Measurements from ENCODE around the gene PLEKHM2. TPM values are rescaled to one million over a fixed set of nuclear protein-coding genes. Genes with fewer than 3 reads are reported as not detected.
"Not testable (repeated sequence)": the region's sequence is repeated elsewhere in the genome, so short reads cannot be mapped to it uniquely, and the experiment has no call there.

PLEKHM2 gene
- total RNA-seq, 1 donor, result 132 TPM

DNA sequence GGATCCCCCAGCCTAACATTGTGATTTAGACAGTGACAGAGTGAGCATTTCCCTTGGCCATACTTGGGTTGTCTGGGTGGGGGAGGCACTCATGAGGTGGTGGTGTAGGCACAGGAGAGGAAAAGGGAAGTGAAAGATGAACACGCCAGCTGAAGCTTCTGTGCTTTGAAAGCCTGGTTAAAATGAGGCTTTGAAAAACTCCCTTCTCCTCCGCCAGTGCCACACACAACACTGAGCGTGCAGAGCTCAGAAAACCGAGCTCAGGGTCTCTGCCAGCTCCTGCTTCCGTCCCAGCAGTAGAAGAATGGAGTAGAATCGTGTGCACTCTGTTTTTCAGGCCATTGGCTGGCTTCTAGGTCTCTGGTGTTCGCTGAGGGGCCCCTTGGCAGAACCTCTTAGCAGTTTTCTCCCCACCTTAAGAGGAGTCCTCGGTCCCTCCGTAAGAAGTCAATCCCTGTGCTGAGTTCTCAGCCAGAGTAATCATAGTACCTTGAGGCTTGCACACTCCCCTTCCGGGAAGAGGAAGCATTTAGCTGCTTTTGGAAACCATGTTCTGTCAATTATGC lies 12.9 kb downstream of the PLEKHM2 start:
- peaks cover 15% of the 10 kb centered on the region for H3K4me1 ChIP-seq (ENCODE audit: insufficient read depth, low read length)
- no peaks in the 10 kb centered on the region for H3K27me3 ChIP-seq (ENCODE audit: insufficient read depth, low read length)
- peaks cover 94% of the 10 kb centered on the region for H3K79me2 ChIP-seq (ENCODE audit: insufficient read depth, low read length)
- H3K27ac ChIP-seq (ENCODE audit: low read depth, low read length), result no peak overlapping the region
- peaks cover 7% of the 10 kb centered on the region for H3K36me3 ChIP-seq (ENCODE audit: insufficient read depth, low read length)
- no peak overlapping the region for H3K4me2 ChIP-seq (ENCODE audit: insufficient read depth, low read length)
- no peak overlapping the region for H2AFZ ChIP-seq (ENCODE audit: low read length)
- H4K20me1 ChIP-seq (ENCODE audit: insufficient read depth, low read length), result peaks cover 28% of the 10 kb centered on the region
- TF ChIP-seq, protein P1, sequence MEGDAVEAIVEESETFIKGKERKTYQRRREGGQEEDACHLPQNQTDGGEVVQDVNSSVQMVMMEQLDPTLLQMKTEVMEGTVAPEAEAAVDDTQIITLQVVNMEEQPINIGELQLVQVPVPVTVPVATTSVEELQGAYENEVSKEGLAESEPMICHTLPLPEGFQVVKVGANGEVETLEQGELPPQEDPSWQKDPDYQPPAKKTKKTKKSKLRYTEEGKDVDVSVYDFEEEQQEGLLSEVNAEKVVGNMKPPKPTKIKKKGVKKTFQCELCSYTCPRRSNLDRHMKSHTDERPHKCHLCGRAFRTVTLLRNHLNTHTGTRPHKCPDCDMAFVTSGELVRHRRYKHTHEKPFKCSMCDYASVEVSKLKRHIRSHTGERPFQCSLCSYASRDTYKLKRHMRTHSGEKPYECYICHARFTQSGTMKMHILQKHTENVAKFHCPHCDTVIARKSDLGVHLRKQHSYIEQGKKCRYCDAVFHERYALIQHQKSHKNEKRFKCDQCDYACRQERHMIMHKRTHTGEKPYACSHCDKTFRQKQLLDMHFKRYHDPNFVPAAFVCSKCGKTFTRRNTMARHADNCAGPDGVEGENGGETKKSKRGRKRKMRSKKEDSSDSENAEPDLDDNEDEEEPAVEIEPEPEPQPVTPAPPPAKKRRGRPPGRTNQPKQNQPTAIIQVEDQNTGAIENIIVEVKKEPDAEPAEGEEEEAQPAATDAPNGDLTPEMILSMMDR (IDR thresholded peaks at IDR 0.05; ENCODE audit: extremely low read depth, low read depth, low read length), result no peak
- peak; percentile 70 for DNase-seq (ENCODE audit: insufficient read length, low spot score, missing footprints)
- H3K9me3 ChIP-seq (ENCODE audit: low read depth, low read length), result no peaks in the 10 kb centered on the region
- no peak overlapping the region for H3K4me3 ChIP-seq (ENCODE audit: insufficient read depth, low read length)

DNA sequence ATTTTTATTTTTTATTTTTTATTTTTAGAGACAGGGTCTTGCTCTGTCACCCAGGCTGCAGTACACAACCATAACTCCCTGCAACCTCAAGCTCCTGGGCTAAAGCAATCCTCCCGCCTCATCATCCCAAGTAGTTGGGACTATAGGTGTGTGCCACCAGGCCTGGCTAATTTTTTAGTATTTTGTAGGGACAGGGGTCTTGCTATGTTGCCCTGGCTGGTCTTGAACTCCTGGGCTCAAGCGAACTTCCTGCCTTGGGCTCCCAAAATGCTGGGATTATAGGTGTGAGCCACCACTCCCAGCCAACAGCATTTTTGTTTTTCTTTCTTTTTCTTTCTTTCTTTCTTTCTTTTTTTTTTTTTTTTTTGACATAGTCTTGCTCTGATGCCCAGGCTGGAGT lies 14.1 kb downstream of the PLEKHM2 start:
- H4K20me1 ChIP-seq (ENCODE audit: insufficient read depth, low read length), result peaks cover 24% of the 10 kb centered on the region
- H3K9me3 ChIP-seq (ENCODE audit: low read depth, low read length), result no peaks in the 10 kb centered on the region
- no peaks in the 10 kb centered on the region for H3K27me3 ChIP-seq (ENCODE audit: insufficient read depth, low read length)
- peaks cover 7% of the 10 kb centered on the region for H3K36me3 ChIP-seq (ENCODE audit: insufficient read depth, low read length)
- H3K4me1 ChIP-seq (ENCODE audit: insufficient read depth, low read length), result peaks cover 16% of the 10 kb centered on the region
- no peak overlapping the region for H3K4me2 ChIP-seq (ENCODE audit: insufficient read depth, low read length)
- no peak overlapping the region for H3K27ac ChIP-seq (ENCODE audit: low read depth, low read length)
- H2AFZ ChIP-seq (ENCODE audit: low read length), result no peak overlapping the region
- H3K4me3 ChIP-seq (ENCODE audit: insufficient read depth, low read length), result no peak overlapping the region
- H3K79me2 ChIP-seq (ENCODE audit: insufficient read depth, low read length), result peaks cover 92% of the 10 kb centered on the region
- no peak for DNase-seq (ENCODE audit: insufficient read length, low spot score, missing footprints)
- TF ChIP-seq, protein P1 (IDR thresholded peaks at IDR 0.05; ENCODE audit: extremely low read depth, low read depth, low read length), result no peak

DNA sequence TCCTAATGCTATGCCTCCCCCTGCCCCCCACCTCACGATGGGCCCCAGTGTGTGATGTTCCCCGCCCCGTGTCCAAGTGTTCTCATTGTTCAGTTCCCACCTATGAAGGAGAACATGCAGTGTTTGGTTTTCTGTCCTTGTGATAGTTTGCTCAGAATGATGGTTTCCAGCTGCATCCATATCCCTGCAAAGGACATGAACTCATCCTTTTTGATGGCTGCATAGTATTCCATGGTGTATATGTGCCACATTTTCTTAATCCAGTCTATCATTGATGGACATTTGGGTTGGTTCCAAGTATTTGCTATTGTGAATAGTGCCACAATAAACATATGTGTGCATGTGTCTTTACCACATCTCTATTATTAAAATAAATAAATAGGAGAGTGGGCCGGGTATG lies 15.2 kb downstream of the PLEKHM2 start:
- H3K4me2 ChIP-seq (ENCODE audit: insufficient read depth, low read length); H3K36me3 ChIP-seq (ENCODE audit: insufficient read depth, low read length); H3K27me3 ChIP-seq (ENCODE audit: insufficient read depth, low read length); H2AFZ ChIP-seq (ENCODE audit: low read length); H3K9me3 ChIP-seq (ENCODE audit: low read depth, low read length); DNase-seq (ENCODE audit: insufficient read length, low spot score, missing footprints); H3K4me3 ChIP-seq (ENCODE audit: insufficient read depth, low read length); H3K27ac ChIP-seq (ENCODE audit: low read depth, low read length): not testable (repeated sequence)
- peaks cover 84% of the 10 kb centered on the region for H3K79me2 ChIP-seq (ENCODE audit: insufficient read depth, low read length)
- peaks cover 27% of the 10 kb centered on the region for H3K4me1 ChIP-seq (ENCODE audit: insufficient read depth, low read length)
- peaks cover 14% of the 10 kb centered on the region for H4K20me1 ChIP-seq (ENCODE audit: insufficient read depth, low read length)

DNA sequence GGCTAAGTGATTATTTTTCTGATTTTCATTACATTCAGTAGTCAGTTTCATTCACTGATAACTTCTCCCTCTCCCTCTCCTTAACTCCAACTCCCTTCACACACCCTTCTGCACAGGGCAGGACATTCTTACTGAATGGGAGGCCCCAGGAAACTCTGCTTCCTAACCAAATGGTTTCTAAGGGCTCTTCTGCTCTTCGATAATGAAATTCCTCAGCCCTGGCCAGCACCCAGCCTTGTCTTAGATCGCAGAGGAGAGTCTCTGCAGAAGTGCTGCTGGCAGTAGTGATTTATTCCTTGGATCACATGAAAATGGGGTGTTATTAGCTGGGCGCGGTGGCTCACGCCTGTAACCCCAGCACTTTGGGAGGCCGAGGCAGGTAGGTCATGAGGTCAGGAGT lies 16.4 kb downstream of the PLEKHM2 start:
- DNase-seq (ENCODE audit: insufficient read length, low spot score, missing footprints), result peak; percentile 30
- Histone ChIP-seq H3K9me3 (ENCODE audit: low read depth, low read length) (no peaks in the 10 kb centered on the region), H3K79me2 (ENCODE audit: insufficient read depth, low read length) (peaks cover 84% of the 10 kb centered on the region), H3K4me3 (ENCODE audit: insufficient read depth, low read length) (no peak overlapping the region), H4K20me1 (ENCODE audit: insufficient read depth, low read length) (peaks cover 11% of the 10 kb centered on the region), H3K4me1 (ENCODE audit: insufficient read depth, low read length) (peaks cover 31% of the 10 kb centered on the region), H3K4me2 (ENCODE audit: insufficient read depth, low read length) (no peak overlapping the region), H3K27me3 (ENCODE audit: insufficient read depth, low read length) (no peaks in the 10 kb centered on the region), H2AFZ (ENCODE audit: low read length) (no peak overlapping the region), H3K36me3 (ENCODE audit: insufficient read depth, low read length) (peaks cover 8% of the 10 kb centered on the region), H3K27ac (ENCODE audit: low read depth, low read length) (peak overlapping the region; percentile 33)
- TF ChIP-seq, protein P1 (IDR thresholded peaks at IDR 0.05; ENCODE audit: extremely low read depth, low read depth, low read length), result no peak

All from osteoblast (primary cell).